ENCODE data around the gene SPATA19.

GRCh38 chr11:133872160-133872559 lies 26.8 kb upstream of the SPATA19 start:
- no peak for TF ChIP-seq CTCF (IDR thresholded peaks at IDR 0.05)
- no peak for TF ChIP-seq ZFX (IDR thresholded peaks at IDR 0.05; ENCODE audit: borderline replicate concordance)
